H9 (cell line): Measurements from ENCODE around the gene C1D. TPM values are rescaled to one million over a fixed set of nuclear protein-coding genes. Genes with fewer than 3 reads are reported as not detected.

Experiments
- DNase-seq: peaks from one replicate; pipeline ENCODE4 v3.0.0-alpha.2; 2017
- H2AFZ ChIP-seq: one replicate; pipeline ENCODE4 v1.6.1; 2013; ENCODE audit warnings: mild to moderate bottlenecking, low read length, control low read depth, moderate library complexity
- H2AK5ac ChIP-seq: 2 replicates; pipeline ENCODE4 v1.6.1; 2013; ENCODE audit warnings: low read length, control low read depth, mixed read lengths; ENCODE audit not compliant: insufficient read length
- H2BK120ac ChIP-seq: one replicate; pipeline ENCODE4 v1.6.1; 2013; ENCODE audit warnings: low read depth, mild to moderate bottlenecking, low read length, control low read depth, inconsistent platforms; ENCODE audit not compliant: poor library complexity, severe bottlenecking
- H2BK12ac ChIP-seq: 2 replicates; pipeline ENCODE4 v1.6.1; 2013; ENCODE audit warnings: low read length, control low read depth, mixed read lengths, low read depth; ENCODE audit not compliant: insufficient read length
- H2BK15ac ChIP-seq: 2 replicates; pipeline ENCODE4 v1.6.1; 2013; ENCODE audit warnings: low read depth, low read length, control low read depth
- H2BK20ac ChIP-seq: one replicate; pipeline ENCODE4 v1.6.1; 2013; ENCODE audit warnings: low read depth, mild to moderate bottlenecking, low read length, control low read depth, inconsistent platforms; ENCODE audit not compliant: poor library complexity, severe bottlenecking
- H2BK5ac ChIP-seq: 2 replicates; pipeline ENCODE4 v1.6.1; 2013; ENCODE audit warnings: low read length, control low read depth, mixed read lengths; ENCODE audit not compliant: insufficient read length
- H3K14ac ChIP-seq: 2 replicates; pipeline ENCODE4 v1.6.1; 2013; ENCODE audit warnings: low read length, control low read depth; ENCODE audit not compliant: insufficient read depth
- H3K18ac ChIP-seq: 2 replicates; pipeline ENCODE4 v1.6.1; 2013; ENCODE audit warnings: low read depth, mild to moderate bottlenecking, mixed read lengths, low read length, control low read depth; ENCODE audit not compliant: insufficient read length
- H3K23ac ChIP-seq: 2 replicates; pipeline ENCODE4 v1.6.1; 2013; ENCODE audit warnings: low read length, control low read depth, mixed read lengths, low read depth; ENCODE audit not compliant: insufficient read length
- H3K23me2 ChIP-seq: 2 replicates; pipeline ENCODE4 v1.6.1; 2013; ENCODE audit warnings: low read depth, mild to moderate bottlenecking, mixed read lengths, low read length, control low read depth; ENCODE audit not compliant: insufficient read length, poor library complexity, severe bottlenecking
- H3K27ac ChIP-seq: 2 replicates; pipeline ENCODE4 v1.5.1; 2013; ENCODE audit warnings: low read length, control low read depth, mixed read lengths, low read depth; ENCODE audit not compliant: insufficient read length
- H3K27me3 ChIP-seq: 2 replicates; pipeline ENCODE4 v1.6.1; 2013; ENCODE audit warnings: low read length, control low read depth, inconsistent platforms; ENCODE audit not compliant: insufficient read depth
- H3K4ac ChIP-seq: 2 replicates; pipeline ENCODE4 v1.6.1; 2013; ENCODE audit warnings: low read depth, mild to moderate bottlenecking, control low read depth, inconsistent platforms, low read length, moderate library complexity
- H3K4me1 ChIP-seq: 2 replicates; pipeline ENCODE4 v1.6.1; 2013; ENCODE audit warnings: low read length, control low read depth, inconsistent platforms; ENCODE audit not compliant: insufficient read depth
- H3K4me2 ChIP-seq: 2 replicates; pipeline ENCODE4 v1.6.1; 2013; ENCODE audit warnings: low read length, control low read depth, mixed read lengths; ENCODE audit not compliant: insufficient read length, insufficient read depth
- H3K56ac ChIP-seq: 2 replicates; pipeline ENCODE4 v1.6.1; 2013; ENCODE audit warnings: low read depth, mild to moderate bottlenecking, mixed read lengths, low read length, control low read depth; ENCODE audit not compliant: insufficient read length
- H3K79me1 ChIP-seq: 2 replicates; pipeline ENCODE4 v1.6.1; 2013; ENCODE audit warnings: low read depth, mild to moderate bottlenecking, moderate library complexity, low read length, control low read depth, inconsistent platforms; ENCODE audit not compliant: insufficient read depth, poor library complexity, severe bottlenecking
- H3K79me2 ChIP-seq: 2 replicates; pipeline ENCODE4 v1.6.1; 2013; ENCODE audit warnings: low read length, control low read depth, inconsistent platforms; ENCODE audit not compliant: insufficient read depth
- H3K9ac ChIP-seq: 2 replicates; pipeline ENCODE4 v1.6.1; 2013; ENCODE audit warnings: low read length, control low read depth, mixed read lengths; ENCODE audit not compliant: insufficient read length; ENCODE audit errors: extremely low read depth
- H3K9me3 ChIP-seq: one replicate; pipeline ENCODE4 v1.6.1; 2013; ENCODE audit warnings: low read depth, low read length, inconsistent platforms; ENCODE audit not compliant: control insufficient read depth
- H3T11ph ChIP-seq: one replicate; pipeline ENCODE4 v1.6.1; 2013; ENCODE audit warnings: mild to moderate bottlenecking, low read length, control low read depth, inconsistent platforms
- H4K20me1 ChIP-seq: one replicate; pipeline ENCODE4 v1.6.1; 2013; ENCODE audit not compliant: control insufficient read depth, insufficient read length, insufficient read depth
- H4K5ac ChIP-seq: 2 replicates; pipeline ENCODE4 v1.6.1; 2013; ENCODE audit warnings: low read depth, mild to moderate bottlenecking, mixed read lengths, low read length, control low read depth; ENCODE audit not compliant: insufficient read length
- H4K8ac ChIP-seq: replicated peaks from 2 replicates; pipeline ENCODE4 v1.6.1; 2013; ENCODE audit warnings: low read length, control low read depth, mixed read lengths, low read depth; ENCODE audit not compliant: insufficient read length
- H4K91ac ChIP-seq: 2 replicates; pipeline ENCODE4 v1.6.1; 2013; ENCODE audit warnings: low read depth, mild to moderate bottlenecking, moderate library complexity, mixed read lengths, low read length, control low read depth; ENCODE audit not compliant: insufficient read length
- H3K27ac Mint-ChIP-seq, 3 experiments: 2 replicates in 2 of 3; 3 replicates in 1 of 3; pipeline ENCODE4 v1.8.0; 2020 to 2021; ENCODE audit warnings: mixed read lengths in 3 of 3, mild to moderate bottlenecking in 1 of 3, moderate library complexity in 1 of 3
- H3K27me3 Mint-ChIP-seq: 2 replicates; pipeline ENCODE4 v1.8.0; 2021; ENCODE audit warnings: low read depth, mild to moderate bottlenecking, moderate library complexity, mixed read lengths
- H3K36me3 Mint-ChIP-seq, 3 experiments: 2 replicates in 2 of 3; 3 replicates in 1 of 3; pipeline ENCODE4 v1.8.0; 2020 to 2021; ENCODE audit warnings: low read depth in 3 of 3, mixed read lengths in 3 of 3; ENCODE audit not compliant: insufficient read depth in 1 of 3
- H3K4me1 Mint-ChIP-seq, 2 experiments: 2 replicates each; pipeline ENCODE4 v1.8.0; 2020; ENCODE audit warnings: mixed read lengths in 2 of 2
- H3K4me3 Mint-ChIP-seq, 2 experiments: 2 replicates in 1 of 2; 3 replicates in 1 of 2; pipeline ENCODE4 v1.8.0; 2020 to 2021; ENCODE audit warnings: mild to moderate bottlenecking in 2 of 2, mixed read lengths in 2 of 2, moderate library complexity in 1 of 2
- H3K9me3 Mint-ChIP-seq, 2 experiments: 2 replicates in 1 of 2; 3 replicates in 1 of 2; pipeline ENCODE4 v1.8.0; 2020; ENCODE audit warnings: mild to moderate bottlenecking in 2 of 2, mixed read lengths in 2 of 2, moderate library complexity in 1 of 2
- total RNA-seq: library from RNA; stranded (reverse); gene quantifications from 2 replicates; pipeline ENCODE4 v1.2.1, GENCODE V29; 2021
- TF ChIP-seq, protein P1 (sequence below): fragments of 200-600 bp; sonication (generic); conservative IDR thresholded peaks from 3 replicates; pipeline ENCODE4 v1.8.0; 2021; ENCODE audit warnings: antibody characterized with exemption, mild to moderate bottlenecking

C1D gene
- total RNA-seq, 1 experiment from 2014 or later, result 19.7 TPM

DNA sequence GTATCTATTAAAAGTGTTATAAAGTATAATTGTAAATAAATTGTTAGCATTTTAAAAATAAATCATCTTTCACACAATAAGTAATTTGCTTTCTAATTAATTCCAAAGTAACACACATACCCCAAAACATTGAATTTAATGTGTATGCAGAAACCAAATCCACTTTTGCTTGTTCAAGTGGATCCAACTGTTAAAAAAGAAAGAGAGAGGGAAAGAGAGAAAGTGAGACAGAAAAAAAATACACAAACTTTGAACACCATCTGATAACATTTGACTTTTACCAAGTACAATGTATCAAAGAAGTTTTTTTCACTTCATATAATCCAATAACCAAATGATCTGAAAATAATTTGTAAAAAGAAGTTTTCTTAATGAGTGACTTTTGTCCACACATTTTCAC lies 16.6 kb downstream of the C1D start:
- no peaks in the 10 kb centered on the region for H3K9me3 Mint-ChIP-seq
- no peak overlapping the region for H3K27ac ChIP-seq
- H2AFZ ChIP-seq, result no peak overlapping the region
- H3K4me1 Mint-ChIP-seq, result no peaks in the 10 kb centered on the region
- no peak overlapping the region for H3K4ac ChIP-seq
- no peak overlapping the region for H2BK12ac ChIP-seq
- no peaks in the 10 kb centered on the region for H3K9me3 ChIP-seq
- no peak overlapping the region for H3K9ac ChIP-seq
- no peaks in the 10 kb centered on the region for H4K20me1 ChIP-seq
- H3K4me2 ChIP-seq, result no peak overlapping the region
- H3K79me2 ChIP-seq, result peaks cover 5% of the 10 kb centered on the region; the same call in 1 of the 2 replicates
- H2BK5ac ChIP-seq, result no peak overlapping the region
- H2BK120ac ChIP-seq, result no peak overlapping the region
- H3K23me2 ChIP-seq, result no peaks in the 10 kb centered on the region
- no peaks in the 10 kb centered on the region for H3K4me1 ChIP-seq
- no peak overlapping the region for H3K27ac Mint-ChIP-seq
- no peak overlapping the region for H3K56ac ChIP-seq
- no peak overlapping the region for H2AK5ac ChIP-seq
- no peaks in the 10 kb centered on the region for H3K27me3 Mint-ChIP-seq
- no peak overlapping the region for H3K14ac ChIP-seq
- H4K91ac ChIP-seq, result no peak overlapping the region
- peaks cover 0 to 15% (median 4%) of the 10 kb centered on the region in 3 experiments; a peak in 3 of 7 replicates for H3K36me3 Mint-ChIP-seq
- H3K18ac ChIP-seq, result no peak overlapping the region
- peaks cover 3% of the 10 kb centered on the region for H3K79me1 ChIP-seq
- no peak overlapping the region for H4K8ac ChIP-seq
- H2BK15ac ChIP-seq, result no peak overlapping the region
- TF ChIP-seq, protein P1, sequence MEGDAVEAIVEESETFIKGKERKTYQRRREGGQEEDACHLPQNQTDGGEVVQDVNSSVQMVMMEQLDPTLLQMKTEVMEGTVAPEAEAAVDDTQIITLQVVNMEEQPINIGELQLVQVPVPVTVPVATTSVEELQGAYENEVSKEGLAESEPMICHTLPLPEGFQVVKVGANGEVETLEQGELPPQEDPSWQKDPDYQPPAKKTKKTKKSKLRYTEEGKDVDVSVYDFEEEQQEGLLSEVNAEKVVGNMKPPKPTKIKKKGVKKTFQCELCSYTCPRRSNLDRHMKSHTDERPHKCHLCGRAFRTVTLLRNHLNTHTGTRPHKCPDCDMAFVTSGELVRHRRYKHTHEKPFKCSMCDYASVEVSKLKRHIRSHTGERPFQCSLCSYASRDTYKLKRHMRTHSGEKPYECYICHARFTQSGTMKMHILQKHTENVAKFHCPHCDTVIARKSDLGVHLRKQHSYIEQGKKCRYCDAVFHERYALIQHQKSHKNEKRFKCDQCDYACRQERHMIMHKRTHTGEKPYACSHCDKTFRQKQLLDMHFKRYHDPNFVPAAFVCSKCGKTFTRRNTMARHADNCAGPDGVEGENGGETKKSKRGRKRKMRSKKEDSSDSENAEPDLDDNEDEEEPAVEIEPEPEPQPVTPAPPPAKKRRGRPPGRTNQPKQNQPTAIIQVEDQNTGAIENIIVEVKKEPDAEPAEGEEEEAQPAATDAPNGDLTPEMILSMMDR, result no peak
- no peak overlapping the region for H3K23ac ChIP-seq
- no peak overlapping the region for H4K5ac ChIP-seq
- H2BK20ac ChIP-seq, result no peak overlapping the region
- H3K27me3 ChIP-seq, result no peaks in the 10 kb centered on the region
- DNase-seq, result no peak
- no peak overlapping the region for H3T11ph ChIP-seq
- H3K4me3 Mint-ChIP-seq, result no peak overlapping the region
